22Rv1 (cell line): Measurements from ENCODE around the gene TRAM2.

Experiments
- H3K27ac ChIP-seq: fragments of 450-650 bp; 2 replicates; pipeline ENCODE4 v1.5.1; 2017
- CTCF ChIP-seq: fragments of 450-650 bp; IDR thresholded peaks from 2 replicates; pipeline ENCODE4 v1.5.1; 2017; ENCODE audit warnings: mild to moderate bottlenecking
- ZFX ChIP-seq: fragments of 450-650 bp; IDR thresholded peaks from 2 replicates; pipeline ENCODE4 v1.6.1; 2017; ENCODE audit warnings: antibody characterized with exemption, borderline replicate concordance

The TRAM2 gene

GRCh38 chr6:52515219-52515960 is 61.5 kb downstream of the TRAM2 start:
- no peak overlapping the region for H3K27ac ChIP-seq

GRCh38 chr6:52514514-52514913 is 62.3 kb downstream of the TRAM2 start:
- no peak overlapping the region for H3K27ac ChIP-seq
- TF ChIP-seq ZFX (no peak), CTCF (no peak)

More at GRCh38 chr6:52515219-52515960, 61.5 kb downstream of the TRAM2 start:
- TF ChIP-seq ZFX (no peak), CTCF (no peak)

GRCh38 chr6:52513896-52514295 is 63.0 kb downstream of the TRAM2 start:
- no peak overlapping the region for H3K27ac ChIP-seq
- no peak for TF ChIP-seq ZFX
- no peak for TF ChIP-seq CTCF

- H3K27ac ChIP-seq, result no peak overlapping the region
- no peak for TF ChIP-seq ZFX
- no peak for TF ChIP-seq CTCF
Observed at GRCh38 chr6:52513464-52513863, 63.4 kb downstream of the TRAM2 start.

- no peak for TF ChIP-seq ZFX
- no peak for TF ChIP-seq CTCF
Observed at GRCh38 chr6:52512199-52512598, 64.7 kb downstream of the TRAM2 start.

GRCh38 chr6:52511572-52512151 is 65.2 kb downstream of the TRAM2 start:
- no peak overlapping the region for H3K27ac ChIP-seq
- TF ChIP-seq ZFX (no peak), CTCF (no peak)

More at GRCh38 chr6:52512199-52512598, 64.7 kb downstream of the TRAM2 start:
- no peak overlapping the region for H3K27ac ChIP-seq

GRCh38 chr6:52511163-52511562 is 65.7 kb downstream of the TRAM2 start:
- no peak overlapping the region for H3K27ac ChIP-seq
- TF ChIP-seq CTCF (no peak), ZFX (no peak)
